Stimulated activated CD8-positive, alpha-beta memory T cell treated with anti-CD3 and anti-CD28 coated beads, Interleukin-12 subunit alpha, Interleukin-12 subunit beta, amount 100 ng/mL, for 24 hours (primary cell): Measurements from ENCODE around the gene SLC34A1.
"Not testable (repeated sequence)": the region's sequence is repeated elsewhere in the genome, so short reads cannot be mapped to it uniquely, and the experiment has no call there.

ENCODE experiments used
- DNase-seq: peaks from one replicate; pipeline ENCODE4 v3.0.0-alpha.2; 2020; ENCODE audit errors: extremely low read depth

Gene SLC34A1

GRCh38 chr5:177410575-177410974 is 26.3 kb downstream of the SLC34A1 start:
- DNase-seq, result no peak

GRCh38 chr5:177412603-177413233 is 28.5 kb downstream of the SLC34A1 start:
- DNase-seq, result no peak

- no peak for DNase-seq
Observed at GRCh38 chr5:177414481-177414880, 30.2 kb downstream of the SLC34A1 start.

GRCh38 chr5:177417081-177417480 is 32.8 kb downstream of the SLC34A1 start:
- DNase-seq, result not testable (repeated sequence)

GRCh38 chr5:177419046-177419445 is 34.8 kb downstream of the SLC34A1 start:
- DNase-seq, result no peak

GRCh38 chr5:177420472-177420871 is 36.2 kb downstream of the SLC34A1 start:
- DNase-seq, result not testable (repeated sequence)

- no peak for DNase-seq
Observed at GRCh38 chr5:177421062-177421798, 37.0 kb downstream of the SLC34A1 start.

GRCh38 chr5:177423671-177424070 is 39.4 kb downstream of the SLC34A1 start:
- DNase-seq, result no peak

- DNase-seq, result no peak
Observed at GRCh38 chr5:177425196-177425800, 41.1 kb downstream of the SLC34A1 start.

- peak; percentile 99 for DNase-seq
Observed at GRCh38 chr5:177425801-177426565, 41.7 kb downstream of the SLC34A1 start.

GRCh38 chr5:177426566-177427210 is 42.5 kb downstream of the SLC34A1 start, which contains the start of gene GRK6:
GRK6 (plus strand) TSS chr5:177426676; CDS start chr5:177426846, 170 bp downstream.
- DNase-seq, result no peak

GRCh38 chr5:177427211-177427822 is 43.1 kb downstream of the SLC34A1 start:
- DNase-seq, result no peak

GRCh38 chr5:177427919-177428573 is 43.8 kb downstream of the SLC34A1 start:
- DNase-seq, result no peak

GRCh38 chr5:177428574-177429217 is 44.5 kb downstream of the SLC34A1 start:
- DNase-seq, result no peak

GRCh38 chr5:177429248-177430040 is 45.2 kb downstream of the SLC34A1 start:
- peak; percentile 70 for DNase-seq

GRCh38 chr5:177430140-177430951 is 46.1 kb downstream of the SLC34A1 start:
- no peak for DNase-seq

- DNase-seq, result no peak
Observed at GRCh38 chr5:177430972-177431316, 46.7 kb downstream of the SLC34A1 start.

- DNase-seq, result no peak
Observed at GRCh38 chr5:177431317-177432142, 47.3 kb downstream of the SLC34A1 start.
